ENCODE measurements around the gene PIR.

The PIR gene

DNA sequence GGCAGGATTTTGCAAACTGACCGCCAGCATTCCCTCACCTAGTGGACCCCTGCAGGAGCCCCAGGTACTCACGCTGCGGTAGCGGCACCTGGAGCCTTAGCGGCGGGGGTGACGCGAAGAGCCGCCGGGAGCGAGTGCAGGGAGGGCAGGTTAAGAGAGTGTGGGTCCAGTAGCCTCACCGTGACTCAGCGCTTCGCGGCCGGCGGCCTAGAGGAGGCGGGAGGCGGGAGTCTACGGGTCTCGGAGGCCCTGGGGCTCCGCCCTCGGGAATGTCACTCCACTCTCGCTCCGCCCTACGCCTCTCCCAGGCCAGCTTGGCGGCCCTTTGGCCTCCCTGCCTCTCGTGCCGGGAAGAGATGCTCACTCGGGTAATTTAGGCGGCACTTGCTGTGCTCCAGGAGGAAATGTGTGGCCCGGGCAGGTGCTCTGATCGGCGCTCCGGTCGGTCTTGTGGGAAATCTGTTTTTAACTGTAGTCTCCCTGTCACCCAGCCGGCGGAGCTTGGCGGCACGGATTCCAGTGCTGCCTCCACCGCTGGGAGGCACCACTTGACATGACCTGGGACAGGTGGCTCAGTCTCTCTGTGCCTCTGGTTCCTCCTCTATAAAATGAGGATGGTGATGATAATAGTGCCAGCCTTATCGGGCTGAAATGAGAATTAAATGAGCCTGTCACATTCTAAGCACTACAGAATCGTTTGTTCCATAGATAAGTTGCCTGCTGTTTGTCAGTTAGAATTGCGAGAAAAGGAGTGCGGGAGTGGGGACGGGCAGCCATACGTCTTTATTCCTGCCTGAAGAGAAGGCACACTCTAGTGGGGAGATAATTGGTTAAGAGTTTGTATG lies at the start of gene PIR:
PIR (minus strand) TSS at position 216 of the 845 bp plus-strand sequence. CDS start 2,076 bp downstream, outside the sequence.
- DNase-seq: peak; percentile 56

DNA sequence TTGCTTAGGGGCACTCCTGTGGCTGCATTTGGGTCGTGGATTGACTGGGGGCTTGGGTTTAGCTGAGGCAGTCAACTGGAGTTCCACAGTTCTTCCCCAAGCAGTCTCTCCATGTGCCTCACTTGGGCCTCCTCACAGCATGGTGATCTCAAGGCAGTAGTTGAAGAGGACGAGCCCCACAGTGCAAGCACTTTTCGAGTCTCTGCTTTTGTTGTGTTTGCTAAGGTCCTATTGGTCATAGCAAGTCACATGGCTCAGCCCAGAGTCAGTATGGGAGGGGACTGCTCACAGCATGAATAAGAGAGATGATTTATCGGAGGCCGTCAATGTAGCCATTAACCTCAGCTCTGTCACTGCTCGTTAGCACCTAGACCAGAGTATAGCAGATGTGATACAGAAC lies 37.2 kb upstream of the PIR start:
- DNase-seq: no peak

DNA sequence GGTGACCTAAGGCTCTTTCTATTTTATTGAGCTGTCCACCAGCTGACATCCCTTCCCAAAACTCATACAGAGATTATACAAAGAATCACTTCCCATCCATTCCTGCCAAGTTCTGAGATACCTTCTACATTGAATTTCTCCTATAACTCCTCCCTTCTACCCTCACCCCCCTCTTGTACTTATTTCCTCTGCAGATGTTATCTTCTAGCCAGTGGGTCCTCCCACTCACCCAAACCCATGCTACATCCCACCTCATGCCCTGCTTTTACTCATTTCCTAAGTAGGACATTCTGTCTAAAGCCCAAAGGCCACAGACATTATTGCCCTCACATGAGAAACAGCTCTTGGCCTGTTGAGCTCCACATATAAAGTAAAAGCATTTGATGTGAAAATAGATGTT lies 36.0 kb upstream of the PIR start:
- no peak for DNase-seq

DNA sequence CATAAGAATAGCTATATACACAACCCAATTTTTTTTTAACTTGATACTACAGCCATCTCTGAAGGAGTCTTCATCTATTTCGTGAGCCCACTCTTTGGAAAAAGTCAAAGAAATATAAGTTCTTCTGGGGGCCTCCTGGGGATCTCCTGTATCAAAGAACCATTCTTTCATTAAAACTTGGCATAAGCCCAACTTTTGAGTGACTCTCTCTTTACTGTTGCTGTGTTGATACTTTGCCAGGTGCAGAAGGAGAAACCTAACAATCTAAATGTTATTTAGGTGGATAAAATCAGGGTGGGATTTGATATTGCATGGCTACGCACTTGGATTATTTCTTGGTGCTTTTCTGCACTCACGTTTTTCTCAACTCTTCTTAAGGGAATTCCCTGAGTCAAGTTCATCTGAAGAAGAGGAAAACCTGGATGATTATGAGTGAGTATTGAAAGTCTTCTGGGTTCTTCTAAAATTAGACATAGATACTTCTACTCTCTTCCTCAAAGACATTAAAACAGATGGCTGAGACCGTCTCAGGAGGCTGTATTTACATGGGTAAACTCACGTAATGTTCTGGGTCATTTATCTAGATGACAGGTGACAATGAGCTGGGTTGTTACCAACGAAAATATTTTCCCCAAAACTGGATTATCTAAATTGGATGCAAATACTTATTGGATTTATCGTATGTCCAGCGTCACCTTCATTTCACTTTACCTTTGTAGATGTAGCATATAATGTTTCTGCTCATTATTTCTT lies 32.7 kb upstream of the PIR start:
- DNase-seq: no peak

DNA sequence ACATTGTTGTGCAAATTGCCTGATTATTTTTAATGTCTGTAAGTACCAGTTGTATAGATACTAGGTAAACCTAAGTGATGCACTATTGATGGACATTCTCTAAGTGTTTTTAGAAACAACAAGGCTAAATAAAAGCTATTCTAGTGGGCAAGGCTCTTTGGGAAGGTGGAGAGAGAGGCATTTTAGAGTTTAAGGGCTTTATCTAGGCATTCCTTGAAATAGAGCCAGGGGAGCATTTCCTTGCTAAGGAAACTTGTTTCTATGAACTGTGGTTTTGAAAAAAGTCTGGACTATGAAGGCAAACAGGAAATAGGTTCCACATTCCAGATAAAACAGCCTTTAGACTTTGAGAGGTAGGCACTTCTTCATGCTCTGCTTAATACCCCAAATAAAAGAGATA lies 31.3 kb upstream of the PIR start:
- no peak for DNase-seq

DNA sequence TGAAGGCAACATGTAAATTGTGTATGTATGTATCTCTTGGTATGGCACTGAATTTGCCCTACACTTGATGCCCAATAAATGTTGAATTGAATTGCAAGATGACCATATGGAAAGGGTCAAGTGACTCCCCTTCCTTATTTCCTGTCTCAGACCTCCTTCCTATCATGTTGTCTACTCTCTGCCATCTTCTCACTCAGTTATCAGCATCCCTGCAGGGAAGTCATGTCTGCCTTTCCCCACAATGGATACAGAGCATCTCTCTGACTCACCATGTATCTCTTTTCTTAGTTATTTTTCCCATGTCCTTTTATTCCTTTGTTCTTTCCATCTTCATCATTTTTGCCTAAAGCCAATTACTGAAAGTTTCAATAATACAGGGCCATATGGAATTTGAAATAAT lies 30.0 kb upstream of the PIR start:
- no peak for DNase-seq

DNA sequence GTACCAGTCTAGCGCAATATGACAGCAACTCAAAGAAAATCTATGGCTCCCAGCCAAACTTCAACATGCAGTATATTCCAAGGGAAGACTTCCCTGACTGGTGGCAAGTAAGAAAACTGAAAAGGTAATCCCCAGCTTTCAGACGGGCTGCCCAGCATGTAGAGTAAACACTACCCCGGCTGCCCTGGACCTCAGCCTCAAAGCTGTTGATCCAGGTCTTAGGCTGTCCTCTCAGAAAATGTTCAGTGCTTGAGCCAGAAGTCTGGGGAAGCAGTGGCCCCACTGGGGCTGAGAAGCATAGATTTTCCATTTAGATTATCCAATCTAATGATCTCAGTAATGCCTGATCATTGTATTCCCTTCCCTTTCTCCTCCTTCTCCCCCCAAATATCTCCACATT lies 29.3 kb upstream of the PIR start:
- DNase-seq: no peak

DNA sequence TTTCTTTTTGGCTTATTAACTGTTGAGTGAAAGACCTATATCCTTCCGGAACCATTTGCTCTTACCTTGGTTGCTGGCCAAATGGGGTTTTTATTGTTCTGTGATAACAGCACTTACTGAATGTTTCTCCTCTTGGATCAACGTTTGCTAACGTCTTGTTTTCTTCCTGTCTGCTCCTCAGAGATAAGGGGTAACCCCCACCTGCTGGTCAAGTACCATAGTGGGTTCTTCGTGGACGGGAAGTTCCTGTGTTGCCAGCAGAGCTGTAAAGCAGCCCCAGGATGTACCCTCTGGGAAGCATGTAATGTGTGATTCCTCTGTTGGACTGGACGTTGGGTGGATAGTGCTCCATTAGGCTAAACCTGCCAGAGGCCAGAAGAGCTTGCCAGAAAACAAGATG lies 22.8 kb upstream of the PIR start:
- DNase-seq: peak; percentile 62

DNA sequence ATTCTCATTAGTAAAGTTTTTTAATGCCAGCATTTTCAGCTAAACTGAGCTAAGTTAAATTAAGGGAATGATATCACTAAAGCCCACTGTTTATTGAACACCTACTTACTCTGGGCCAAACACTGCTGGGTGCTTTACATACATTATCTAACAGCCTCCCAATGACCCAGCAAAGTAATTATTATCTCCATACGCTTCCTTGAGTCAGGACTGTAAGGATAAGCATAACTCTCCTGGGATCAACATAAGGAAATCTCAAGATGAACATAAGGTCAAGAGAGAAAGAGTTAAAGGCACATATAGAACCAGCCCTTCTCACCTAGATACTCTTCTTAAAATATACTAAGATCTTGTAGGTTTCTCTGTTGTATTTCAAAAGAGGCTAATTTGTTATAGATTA lies 21.1 kb upstream of the PIR start:
- no peak for DNase-seq

DNA sequence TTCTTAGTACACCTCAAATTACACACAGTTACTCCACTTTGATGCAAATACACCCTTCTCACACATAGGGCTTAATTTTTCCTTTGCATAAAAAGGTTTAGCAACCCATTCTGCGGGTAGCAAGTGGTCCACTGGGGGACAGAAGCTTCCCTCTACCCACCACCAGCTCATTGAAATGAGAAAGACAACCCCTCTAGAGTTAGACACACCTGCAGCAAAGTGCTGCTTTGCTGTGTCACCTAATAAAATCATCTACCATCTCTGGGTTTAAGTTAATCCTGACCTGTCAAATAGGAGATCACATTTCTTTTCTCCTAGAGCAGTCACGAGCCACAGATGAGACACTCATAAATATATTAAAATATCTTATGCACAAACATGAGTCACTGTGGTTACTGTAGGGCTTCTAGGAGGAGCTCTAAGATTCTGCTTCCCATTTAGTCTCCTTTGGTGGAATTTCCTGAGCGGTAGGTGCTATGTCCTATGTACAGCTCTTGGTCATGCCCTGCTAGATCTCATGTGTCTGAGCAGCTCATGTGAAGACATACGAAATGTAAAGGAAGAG lies 19.4 kb upstream of the PIR start:
- no peak for DNase-seq

DNA sequence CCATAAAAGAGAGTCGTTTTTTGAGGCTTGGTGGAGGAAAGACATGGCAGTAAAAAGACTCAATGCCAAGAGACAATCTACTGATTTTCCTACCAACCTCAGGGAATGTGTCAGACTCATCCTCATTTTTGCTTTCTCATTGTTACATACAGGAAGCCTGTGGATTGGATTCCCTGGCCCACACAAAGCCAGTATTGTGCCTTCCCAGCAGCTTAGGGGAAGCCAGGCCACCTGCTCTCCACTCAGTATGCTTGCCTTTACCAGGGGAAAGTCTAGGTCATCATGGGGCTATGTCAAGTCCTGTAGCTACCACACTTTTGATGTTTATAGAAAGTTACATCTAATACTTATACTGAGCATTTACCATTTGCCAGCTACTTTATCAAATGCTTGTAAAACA lies 18.4 kb upstream of the PIR start:
- no peak for DNase-seq

DNA sequence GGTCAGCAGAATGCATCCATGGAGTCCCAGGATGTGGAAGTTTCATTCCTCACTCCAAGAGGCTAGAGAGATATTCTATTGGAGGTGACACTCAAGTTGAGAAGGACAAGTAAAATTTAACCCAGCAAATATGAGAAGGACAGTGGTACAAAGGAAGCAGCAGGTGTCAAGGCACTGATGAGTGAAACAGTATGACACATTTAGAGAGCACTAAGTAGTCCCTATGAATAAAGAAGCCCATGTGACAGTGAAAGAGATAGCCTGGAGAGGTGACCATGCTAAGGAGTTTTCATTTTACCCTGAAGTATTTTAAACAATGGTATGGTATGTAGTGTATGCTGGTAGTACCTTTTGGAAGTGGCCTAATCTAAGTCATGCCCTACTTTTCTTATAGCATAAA lies 16.7 kb upstream of the PIR start:
- DNase-seq: no peak

DNA sequence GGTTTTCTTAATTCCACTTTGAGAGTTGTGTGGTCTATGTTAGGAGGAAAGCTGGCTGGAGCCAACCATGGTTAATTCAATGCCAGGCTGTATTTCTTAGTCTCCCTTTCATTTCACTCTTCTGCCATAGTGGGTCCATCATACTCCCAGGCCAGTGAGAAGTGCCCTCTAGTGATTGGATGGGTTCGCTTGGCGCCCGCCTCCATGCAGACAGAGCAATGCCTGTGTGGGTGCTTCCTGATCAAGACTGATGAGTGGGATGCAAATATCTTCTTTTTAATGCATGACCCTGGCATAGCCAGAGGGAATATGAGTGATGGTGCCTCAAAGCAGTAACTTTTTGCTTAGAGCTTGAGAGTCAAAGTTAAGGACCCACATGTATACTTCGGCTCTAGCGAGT lies 13.9 kb upstream of the PIR start:
- DNase-seq: no peak

DNA sequence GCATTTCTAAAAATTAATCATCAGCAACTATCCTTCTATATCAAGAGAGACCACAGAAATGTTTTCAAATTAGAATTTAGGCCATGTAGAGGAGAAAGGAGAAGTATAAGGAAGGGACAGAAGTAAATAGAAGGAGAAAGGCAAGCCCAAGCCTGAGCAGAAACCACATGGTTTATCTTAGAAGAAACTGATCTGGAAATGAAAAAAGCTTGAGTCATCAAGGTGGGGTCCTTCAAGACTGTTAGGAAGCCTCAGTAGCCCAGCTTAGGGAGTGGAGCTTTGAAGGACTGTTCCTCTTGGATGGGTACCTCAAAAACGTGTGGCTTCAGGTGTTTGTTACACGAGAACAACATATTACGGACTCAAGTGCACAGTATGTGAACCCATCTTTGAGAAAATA lies 12.0 kb upstream of the PIR start:
- DNase-seq: no peak

DNA sequence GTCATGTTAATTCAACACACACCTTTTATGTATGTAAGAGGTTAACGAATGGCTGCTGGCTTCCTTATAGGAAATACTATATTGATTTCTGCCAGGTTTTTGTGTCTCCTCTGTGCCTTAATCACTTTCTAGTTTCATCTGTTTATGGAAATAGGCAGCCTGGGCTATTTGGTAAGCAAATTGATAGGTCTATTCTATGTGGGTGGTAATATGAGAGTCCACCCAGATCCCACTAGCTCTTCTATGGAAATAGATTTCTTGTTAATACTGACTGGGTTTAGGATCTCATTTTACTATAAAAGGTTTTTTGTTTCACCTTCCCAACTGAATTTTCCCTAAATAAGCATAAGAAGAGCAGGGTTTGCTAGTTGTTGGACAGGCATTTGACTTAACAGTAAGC lies 11.5 kb upstream of the PIR start:
- DNase-seq: no peak

DNA sequence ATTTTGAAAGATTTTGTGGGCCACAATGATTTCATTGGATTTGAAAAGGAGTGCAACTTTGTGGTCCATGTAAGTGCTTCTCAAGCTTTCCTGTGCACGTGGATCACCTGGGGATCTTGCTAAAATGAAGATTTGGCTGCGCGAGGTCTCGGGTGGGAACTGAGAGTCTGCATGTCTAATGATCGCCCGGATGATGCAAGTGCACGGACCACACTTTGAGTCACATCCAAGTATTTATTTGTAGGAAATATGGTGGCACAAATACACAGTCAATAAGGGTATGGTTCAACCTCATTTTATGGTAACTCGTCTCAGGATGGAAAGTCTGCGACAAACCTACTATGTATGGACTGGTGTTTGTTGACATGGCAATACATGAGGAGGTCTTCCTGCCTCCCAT lies 8.4 kb upstream of the PIR start:
- no peak for DNase-seq

DNA sequence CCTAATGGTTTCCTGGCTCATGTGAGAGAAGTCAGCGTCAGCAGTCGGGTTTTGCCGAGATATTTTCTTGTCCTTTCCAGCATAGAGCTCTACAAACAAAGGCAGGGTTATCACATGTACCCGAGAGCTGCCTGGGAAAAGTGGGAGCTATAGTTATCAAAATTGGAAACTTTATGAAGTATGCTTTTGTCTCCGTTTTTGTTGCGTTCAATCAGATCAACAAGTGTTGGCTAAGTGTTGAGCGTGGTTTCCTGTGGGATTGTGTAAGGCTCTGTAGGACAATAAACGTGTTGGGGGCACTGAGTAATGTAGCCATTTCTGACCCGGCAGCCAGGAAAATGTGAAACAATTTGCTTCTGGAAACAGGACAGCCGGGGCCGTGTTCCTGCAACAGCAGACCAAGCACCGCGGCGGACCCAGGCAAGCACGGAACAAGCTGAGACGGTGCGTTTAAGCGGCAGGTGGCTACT lies 7.4 kb upstream of the PIR start, which contains the start of gene BMX:
BMX (plus strand) TSS at position 311 of the 470 bp plus-strand sequence. CDS start 7,547 bp downstream, outside the sequence.
- no peak for DNase-seq

DNA sequence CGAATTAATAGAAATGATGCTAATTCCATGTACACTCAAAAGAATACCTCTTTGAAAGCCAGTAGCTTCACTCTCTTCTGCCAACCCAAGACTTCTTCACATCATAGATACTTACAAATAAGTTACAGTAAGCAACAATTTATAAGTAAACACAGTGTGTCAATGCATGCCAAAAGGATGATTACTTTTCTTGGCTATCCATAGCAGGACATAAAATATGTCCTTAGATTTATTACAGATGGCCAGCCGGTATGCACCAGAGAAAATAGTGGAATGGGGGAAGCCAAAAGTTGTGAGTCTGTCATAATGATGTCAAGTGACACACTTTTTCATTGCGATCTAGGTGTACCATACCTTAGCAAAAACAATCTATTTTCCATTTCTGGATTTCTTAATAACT lies 6.8 kb upstream of the PIR start:
- DNase-seq: no peak

DNA sequence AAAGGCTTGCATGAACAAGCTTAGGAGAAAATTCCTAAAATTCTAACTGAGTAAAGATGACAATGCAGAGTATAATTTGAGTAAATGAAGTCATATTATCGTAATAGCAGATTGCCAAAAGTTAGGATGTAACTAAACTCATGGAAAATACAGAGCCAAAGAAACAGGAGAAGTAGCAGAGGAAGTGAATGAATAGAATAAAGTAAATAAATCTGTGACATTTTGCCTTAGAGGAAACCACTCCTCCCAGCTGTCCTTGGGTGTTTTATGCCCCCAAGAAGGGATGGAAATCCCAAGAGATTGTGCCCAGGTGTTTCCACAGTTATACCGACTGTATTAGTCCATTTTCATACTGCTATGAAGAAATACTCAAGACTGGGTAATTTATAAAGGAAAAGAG lies 5.6 kb upstream of the PIR start:
- DNase-seq: no peak

DNA sequence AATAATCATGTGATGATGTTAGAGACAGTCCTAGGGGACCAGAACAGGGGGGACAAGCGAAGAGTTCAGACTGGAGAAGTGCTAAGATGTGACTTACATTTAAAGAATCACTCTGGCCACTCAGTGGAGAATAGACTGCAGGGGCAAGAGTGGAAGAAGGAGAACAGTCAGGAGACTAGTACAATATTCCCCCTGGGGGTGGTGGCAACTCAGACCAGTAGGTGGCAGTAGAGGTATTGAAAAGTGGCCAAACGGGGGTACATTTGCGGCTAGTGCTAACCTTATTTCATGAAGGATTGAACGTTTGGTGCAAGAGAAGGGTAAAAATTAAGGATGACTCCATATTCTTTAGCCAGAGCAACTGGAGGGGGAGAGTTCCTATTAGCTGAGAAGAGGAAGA lies 4.7 kb upstream of the PIR start:
- peak; percentile 65 for DNase-seq

DNA sequence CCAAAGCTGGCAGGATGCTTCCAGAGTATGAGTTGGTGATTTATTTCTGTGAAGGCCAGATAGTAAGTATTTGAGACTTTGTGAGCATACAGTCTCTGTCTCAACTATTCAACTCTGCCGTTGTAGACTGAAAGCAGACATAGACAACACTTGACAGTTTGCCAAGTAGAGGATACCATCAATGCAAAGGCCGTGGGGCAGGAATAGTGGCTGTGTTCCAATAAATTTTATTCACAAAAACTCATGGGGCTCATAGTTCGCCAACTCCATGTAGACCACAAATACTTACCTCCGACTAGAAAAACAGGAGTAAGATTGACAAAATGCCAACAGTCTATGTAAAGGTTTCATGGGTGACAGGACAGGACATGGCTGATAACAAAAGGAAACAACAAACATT lies 3.7 kb upstream of the PIR start:
- no peak for DNase-seq

DNA sequence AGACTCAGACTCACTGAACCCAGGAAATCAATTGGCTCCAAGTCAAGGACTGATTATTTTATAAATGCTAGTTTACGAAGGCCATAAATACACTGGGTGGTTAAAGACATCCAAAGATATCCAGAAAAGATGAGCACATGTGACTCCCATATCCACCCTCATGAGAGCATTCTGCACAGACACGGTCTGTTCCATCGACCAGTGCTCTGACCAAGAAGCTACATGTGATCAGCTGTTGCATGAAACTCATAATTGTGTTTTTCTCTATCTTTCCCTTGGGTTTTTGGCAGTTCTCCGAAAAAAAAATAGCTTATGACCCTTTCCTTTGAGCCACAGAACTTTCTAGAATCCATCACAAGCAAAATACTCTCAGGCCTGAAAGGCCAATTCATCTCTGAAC lies 2.7 kb upstream of the PIR start:
- no peak for DNase-seq

DNA sequence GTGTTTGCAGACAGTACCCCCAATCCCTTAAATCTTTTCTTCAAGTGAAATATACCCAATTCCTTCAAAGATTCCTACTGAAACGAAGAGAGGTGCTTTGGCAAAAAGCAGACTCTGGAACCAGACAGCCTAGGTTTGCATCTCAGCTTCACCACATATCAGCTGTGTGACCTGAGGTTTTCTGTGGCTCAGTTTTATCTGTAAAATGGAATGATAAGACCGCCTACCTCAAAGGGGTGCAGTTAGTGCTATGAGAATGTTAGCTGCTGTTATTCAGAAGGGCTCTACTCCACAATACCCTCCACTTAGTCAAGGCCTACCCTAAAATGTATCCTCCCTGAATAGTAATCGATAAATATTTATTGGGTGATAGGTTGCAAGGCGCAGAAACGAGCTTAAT lies 664 bp downstream of the PIR start:
- no peak for DNase-seq

DNA sequence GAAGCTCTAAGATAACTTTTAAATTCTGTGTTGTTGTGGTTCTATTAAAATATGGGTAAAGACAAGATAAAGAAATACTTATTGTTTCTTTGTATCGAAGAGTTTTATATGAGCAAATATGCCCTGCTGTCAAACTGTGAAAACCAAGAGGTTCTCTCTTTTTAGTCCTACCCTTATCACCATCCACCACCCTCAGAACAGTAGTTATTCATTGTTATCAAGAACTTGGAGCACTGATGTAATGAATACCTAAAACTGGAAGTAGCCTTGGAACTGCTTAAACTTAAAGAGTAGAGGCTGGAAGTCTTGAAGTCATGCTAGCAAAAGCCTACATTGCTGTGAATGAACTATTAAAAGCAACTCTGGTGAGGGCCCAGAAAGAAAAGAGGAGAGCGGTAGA lies 9.2 kb downstream of the PIR start:
- no peak for DNase-seq

Measured in DMS 273 treated with DMSO at 0.1 percent for 48 hours (cell line).